ENCODE results near the gene PTPRN2. TPM values are rescaled to one million over a fixed set of nuclear protein-coding genes. Genes with fewer than 3 reads are reported as not detected.
A peak's percentile ranks its signal among the peaks of the same experiment; 100 is the strongest.

Gene PTPRN2
- total and polyA plus RNA-seq, 9 of the 15 experiments (the other 6 are each of a cell fraction or from before 2014, with no cell fraction given): not detected

GRCh38 chr7:157490465-157490912, 1097.1 kb downstream of the PTPRN2 start (continued):
- TF ChIP-seq, protein P1, sequence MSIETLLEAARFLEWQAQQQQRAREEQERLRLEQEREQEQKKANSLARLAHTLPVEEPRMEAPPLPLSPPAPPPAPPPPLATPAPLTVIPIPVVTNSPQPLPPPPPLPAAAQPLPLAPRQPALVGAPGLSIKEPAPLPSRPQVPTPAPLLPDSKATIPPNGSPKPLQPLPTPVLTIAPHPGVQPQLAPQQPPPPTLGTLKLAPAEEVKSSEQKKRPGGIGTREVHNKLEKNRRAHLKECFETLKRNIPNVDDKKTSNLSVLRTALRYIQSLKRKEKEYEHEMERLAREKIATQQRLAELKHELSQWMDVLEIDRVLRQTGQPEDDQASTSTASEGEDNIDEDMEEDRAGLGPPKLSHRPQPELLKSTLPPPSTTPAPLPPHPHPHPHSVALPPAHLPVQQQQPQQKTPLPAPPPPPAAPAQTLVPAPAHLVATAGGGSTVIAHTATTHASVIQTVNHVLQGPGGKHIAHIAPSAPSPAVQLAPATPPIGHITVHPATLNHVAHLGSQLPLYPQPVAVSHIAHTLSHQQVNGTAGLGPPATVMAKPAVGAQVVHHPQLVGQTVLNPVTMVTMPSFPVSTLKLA (conservative IDR thresholded peaks at IDR 0.05): peak; percentile 9 to 67; a peak in 2 of 4 replicates
- no peak for TF ChIP-seq ZNF75A (CRISPR knock-in tag; IDR thresholded peaks at IDR 0.05)
- no peak for TF ChIP-seq HBP1 (CRISPR knock-in tag; IDR thresholded peaks at IDR 0.05)
- no peak for TF ChIP-seq STAT5B (CRISPR knock-in tag; IDR thresholded peaks at IDR 0.05)
- TF ChIP-seq ZBTB34 (CRISPR knock-in tag; IDR thresholded peaks at IDR 0.05): no peak
- TF ChIP-seq ZNF316 (IDR thresholded peaks at IDR 0.05): peak; percentile 99
- TF ChIP-seq NR1H2 (CRISPR knock-in tag; IDR thresholded peaks at IDR 0.05): no peak
- TF ChIP-seq ZNF696 (CRISPR knock-in tag; conservative IDR thresholded peaks at IDR 0.05): no peak
- no peak for TF ChIP-seq PCBP2 (IDR thresholded peaks at IDR 0.05; ENCODE audit: low read depth, low read length, poor library complexity, severe bottlenecking)
- 0 out of 2 replicates have a peak, but pooled peaks have one; percentile 44 for TF ChIP-seq ZBED1 (IDR thresholded peaks at IDR 0.05)
- TF ChIP-seq POLR2A (conservative IDR thresholded peaks at IDR 0.05): no peak
- TF ChIP-seq SMARCA5 (IDR thresholded peaks at IDR 0.05): no peak; the same call in 1 of the 2 replicates
- TF ChIP-seq ESRRA (IDR thresholded peaks at IDR 0.05; ENCODE audit: borderline replicate concordance, low read depth): peak; percentile 86; the same call in 1 of the 2 replicates
- TF ChIP-seq ZFX (CRISPR knock-in tag; IDR thresholded peaks at IDR 0.05): no peak
- peak; percentile 40 for TF ChIP-seq NEUROD1 (IDR thresholded peaks at IDR 0.05; ENCODE audit: borderline replicate concordance, low read depth, low read length, partially characterized antibody)
- no peak for TF ChIP-seq KLF1 (tag; IDR thresholded peaks at IDR 0.05)
- peak; percentile 12; the same call in 1 of the 2 replicates for TF ChIP-seq BHLHE40 (IDR thresholded peaks at IDR 0.05; ENCODE audit: low read length)
- no peak for TF ChIP-seq PML (IDR thresholded peaks at IDR 0.05; ENCODE audit: low read length)
- TF ChIP-seq, protein P2, sequence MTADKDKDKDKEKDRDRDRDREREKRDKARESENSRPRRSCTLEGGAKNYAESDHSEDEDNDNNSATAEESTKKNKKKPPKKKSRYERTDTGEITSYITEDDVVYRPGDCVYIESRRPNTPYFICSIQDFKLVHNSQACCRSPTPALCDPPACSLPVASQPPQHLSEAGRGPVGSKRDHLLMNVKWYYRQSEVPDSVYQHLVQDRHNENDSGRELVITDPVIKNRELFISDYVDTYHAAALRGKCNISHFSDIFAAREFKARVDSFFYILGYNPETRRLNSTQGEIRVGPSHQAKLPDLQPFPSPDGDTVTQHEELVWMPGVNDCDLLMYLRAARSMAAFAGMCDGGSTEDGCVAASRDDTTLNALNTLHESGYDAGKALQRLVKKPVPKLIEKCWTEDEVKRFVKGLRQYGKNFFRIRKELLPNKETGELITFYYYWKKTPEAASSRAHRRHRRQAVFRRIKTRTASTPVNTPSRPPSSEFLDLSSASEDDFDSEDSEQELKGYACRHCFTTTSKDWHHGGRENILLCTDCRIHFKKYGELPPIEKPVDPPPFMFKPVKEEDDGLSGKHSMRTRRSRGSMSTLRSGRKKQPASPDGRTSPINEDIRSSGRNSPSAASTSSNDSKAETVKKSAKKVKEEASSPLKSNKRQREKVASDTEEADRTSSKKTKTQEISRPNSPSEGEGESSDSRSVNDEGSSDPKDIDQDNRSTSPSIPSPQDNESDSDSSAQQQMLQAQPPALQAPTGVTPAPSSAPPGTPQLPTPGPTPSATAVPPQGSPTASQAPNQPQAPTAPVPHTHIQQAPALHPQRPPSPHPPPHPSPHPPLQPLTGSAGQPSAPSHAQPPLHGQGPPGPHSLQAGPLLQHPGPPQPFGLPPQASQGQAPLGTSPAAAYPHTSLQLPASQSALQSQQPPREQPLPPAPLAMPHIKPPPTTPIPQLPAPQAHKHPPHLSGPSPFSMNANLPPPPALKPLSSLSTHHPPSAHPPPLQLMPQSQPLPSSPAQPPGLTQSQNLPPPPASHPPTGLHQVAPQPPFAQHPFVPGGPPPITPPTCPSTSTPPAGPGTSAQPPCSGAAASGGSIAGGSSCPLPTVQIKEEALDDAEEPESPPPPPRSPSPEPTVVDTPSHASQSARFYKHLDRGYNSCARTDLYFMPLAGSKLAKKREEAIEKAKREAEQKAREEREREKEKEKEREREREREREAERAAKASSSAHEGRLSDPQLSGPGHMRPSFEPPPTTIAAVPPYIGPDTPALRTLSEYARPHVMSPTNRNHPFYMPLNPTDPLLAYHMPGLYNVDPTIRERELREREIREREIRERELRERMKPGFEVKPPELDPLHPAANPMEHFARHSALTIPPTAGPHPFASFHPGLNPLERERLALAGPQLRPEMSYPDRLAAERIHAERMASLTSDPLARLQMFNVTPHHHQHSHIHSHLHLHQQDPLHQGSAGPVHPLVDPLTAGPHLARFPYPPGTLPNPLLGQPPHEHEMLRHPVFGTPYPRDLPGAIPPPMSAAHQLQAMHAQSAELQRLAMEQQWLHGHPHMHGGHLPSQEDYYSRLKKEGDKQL (CRISPR knock-in tag; IDR thresholded peaks at IDR 0.05; ENCODE audit: borderline replicate concordance): no peak
